B cell (primary cell): ENCODE measurements around the gene EBF3. TPM values are rescaled to one million over a fixed set of nuclear protein-coding genes. Genes with fewer than 3 reads are reported as not detected.

Experiments used
- ATAC-seq: fragments of 200-7000 bp; cut with Tn5 transposase; one replicate; pipeline ENCODE4 v1.10.0; 2021; ENCODE audit warnings: low read depth, mild to moderate bottlenecking, moderate number of reproducible peaks, moderate library complexity
- CTCF ChIA-PET: fragments of 350-600 bp; sonication (Branson Sonifier 250); formaldehyde crosslinking; loops from one replicate; lab custom pipeline; 2021; ENCODE audit warnings: antibody characterized with exemption, inconsistent platforms; lab: Charles Lee
- POLR2A ChIA-PET: fragments of 350-600 bp; sonication (Branson Sonifier 250); formaldehyde crosslinking; loops from one replicate; lab custom pipeline; 2021; ENCODE audit warnings: antibody characterized with exemption; lab: Charles Lee
- DNase-seq: peaks from one replicate; pipeline ENCODE4 v3.0.0; 2013
- H2AFZ ChIP-seq: 2 replicates; pipeline ENCODE4 v1.6.1; 2012; ENCODE audit warnings: mild to moderate bottlenecking, low read depth, low read length; ENCODE audit not compliant: insufficient read depth, poor library complexity, severe bottlenecking
- H3K27ac ChIP-seq, 2 donors: 1 replicate in 1 of 2; 2 replicates in 1 of 2; pipeline ENCODE4 v1.5.1; 2012 to 2013; ENCODE audit warnings: low read length in 2 of 2, mild to moderate bottlenecking in 2 of 2, moderate library complexity in 1 of 2
- H3K27me3 ChIP-seq, 4 experiments: fragments of 200-600 bp in 1 of 4; sonication (generic) in 1 of 4; replicated peaks in 1 of 4; 1 replicate in 2 of 4; 2 replicates in 2 of 4; pipeline versions ENCODE4 v1.6.1 to v1.7.0; 2013 to 2016; ENCODE audit warnings: low read length in 3 of 4, mild to moderate bottlenecking in 2 of 4, mixed read lengths in 1 of 4, moderate library complexity in 1 of 4; ENCODE audit not compliant: insufficient read depth in 4 of 4, control insufficient read depth in 3 of 4; ENCODE audit errors: control extremely low read depth in 1 of 4
- H3K36me3 ChIP-seq, 2 experiments: replicated peaks in 1 of 2; 1 replicate in 1 of 2; 2 replicates in 1 of 2; pipeline versions ENCODE4 v1.6.1 to v1.7.1; 2013; ENCODE audit warnings: low read length in 1 of 2; ENCODE audit not compliant: insufficient read depth in 2 of 2, control insufficient read depth in 1 of 2; ENCODE audit errors: control extremely low read depth in 1 of 2, extremely low read depth in 1 of 2
- H3K4me1 ChIP-seq, 2 donors: fragments of 200-600 bp in 1 of 2; sonication (generic) in 1 of 2; 1 replicate in 1 of 2; 2 replicates in 1 of 2; pipeline versions ENCODE4 v1.5.1 to v1.6.1; 2013 to 2017; ENCODE audit warnings: low read length in 2 of 2; ENCODE audit not compliant: control insufficient read depth in 2 of 2, insufficient read depth in 2 of 2
- H3K4me2 ChIP-seq: replicated peaks from 2 replicates; pipeline ENCODE3; 2012; ENCODE audit warnings: mild to moderate bottlenecking, low read depth, low read length; ENCODE audit not compliant: poor library complexity, severe bottlenecking
- H3K4me3 ChIP-seq, 5 experiments: fragments of 200-600 bp in 1 of 5; sonication (generic) in 1 of 5; 1 replicate in 3 of 5; 2 replicates in 2 of 5; pipeline versions ENCODE4 v1.5.1 to v1.7.0; 2011 to 2016; ENCODE audit warnings: low read length in 4 of 5, mild to moderate bottlenecking in 4 of 5, low read depth in 2 of 5, control low read depth in 1 of 5, moderate library complexity in 1 of 5; ENCODE audit not compliant: insufficient read depth in 1 of 5; ENCODE audit errors: control extremely low read depth in 1 of 5, extremely low read depth in 1 of 5
- H3K79me2 ChIP-seq: fragments of 200-600 bp; sonication (generic); one replicate; pipeline ENCODE4 v1.6.0; 2016; ENCODE audit warnings: low read length; ENCODE audit not compliant: control insufficient read depth, insufficient read depth
- H3K9ac ChIP-seq: fragments of 200-600 bp; sonication (generic); 2 replicates; pipeline ENCODE4 v1.6.1; 2017; ENCODE audit warnings: mild to moderate bottlenecking, low read length, moderate library complexity
- H3K9me3 ChIP-seq, 3 donors: one replicate each; pipeline versions ENCODE4 v1.6.1 to v1.7.1; 2013; ENCODE audit warnings: low read length in 2 of 3; ENCODE audit not compliant: control insufficient read depth in 2 of 3, insufficient read depth in 1 of 3; ENCODE audit errors: control extremely low read depth in 1 of 3
- H4K20me1 ChIP-seq: 2 replicates; pipeline ENCODE4 v1.6.0; 2012; ENCODE audit warnings: mild to moderate bottlenecking, low read length; ENCODE audit not compliant: insufficient read depth, control insufficient read depth, poor library complexity, severe bottlenecking
- H3K27ac Mint-ChIP-seq: one replicate; pipeline ENCODE4 v1.8.0; 2021; ENCODE audit warnings: mixed read lengths
- H3K27me3 Mint-ChIP-seq: one replicate; pipeline ENCODE4 v1.8.0; 2021; ENCODE audit warnings: mixed read lengths
- H3K4me1 Mint-ChIP-seq: one replicate; pipeline ENCODE4 v1.8.0; 2021; ENCODE audit warnings: mixed read lengths
- H3K4me3 Mint-ChIP-seq: one replicate; pipeline ENCODE4 v1.8.0; 2021; ENCODE audit warnings: mixed read lengths
- H3K9me3 Mint-ChIP-seq: one replicate; pipeline ENCODE4 v1.8.0; 2022; ENCODE audit warnings: mixed read lengths; ENCODE audit not compliant: insufficient read depth
- CTCF ChIP-seq: fragments of 200-600 bp; IDR thresholded peaks from one replicate; pipeline ENCODE4 v1.8.0; 2022; ENCODE audit warnings: antibody characterized with exemption, mild to moderate bottlenecking
- EZH2 ChIP-seq: IDR thresholded peaks from 2 replicates; pipeline ENCODE4 v1.6.1; 2012; ENCODE audit warnings: borderline replicate concordance, low read depth, mild to moderate bottlenecking, moderate library complexity, low read length; ENCODE audit not compliant: insufficient read depth, poor library complexity, severe bottlenecking
- WGBS: methylation state at CpG from one replicate; pipeline ENCODE4 v1.1.5; 2013; ENCODE audit warnings: missing lambda C conversion rate; ENCODE audit not compliant: insufficient coverage; 5-methylcytosine and 5-hydroxymethylcytosine counted together
- intact Hi-C: fragments of 100-400 bp; cut with micrococcal nuclease; formaldehyde crosslinking; loops from one replicate; pipeline ENCODE4 v1.10.0; 2022
- polyA plus RNA-seq: library from polyadenylated mRNA; depleted of rRNA; stranded (reverse); fragments of >200 nt; gene quantifications from 2 replicates; pipeline ENCODE4 v1.2.3, GENCODE V29; 2012
- total RNA-seq, 2 donors: library from RNA; stranded (reverse); fragments of 120-200 nt in 1 of 2; gene quantifications; 1 replicate in 1 of 2; 2 replicates in 1 of 2; pipeline versions ENCODE4 v1.2.3 to v1.2.4, GENCODE V29; 2013 to 2022

Gene EBF3
- total and polyA plus RNA-seq, 2 donors (not counting 1 experiment from before 2014, with no cell fraction given): not detected

- no peak overlapping the region for H3K27ac Mint-ChIP-seq
- ChIA-PET CTCF (no interaction called here), POLR2A (no interaction called here)
- H3K9me3 Mint-ChIP-seq: no peaks in the 10 kb centered on the region
- H3K4me1 ChIP-seq: no peaks in the 10 kb centered on the region
- peaks cover 8% of the 10 kb centered on the region for H3K27me3 Mint-ChIP-seq
- 90% methylated on average over 5 of the region's 9 CpGs for WGBS
- H3K4me3 Mint-ChIP-seq: no peak overlapping the region
- intact Hi-C loops: no loop called here
- no peak overlapping the region for H3K27ac ChIP-seq
- no peaks in the 10 kb centered on the region for H3K9me3 ChIP-seq
- H3K27me3 ChIP-seq: peaks cover 0 to 2% (median 0%) of the 10 kb centered on the region in 4 experiments
- ATAC-seq: no peak
- no peak overlapping the region for H3K4me2 ChIP-seq
- no peak for DNase-seq
- H3K4me3 ChIP-seq: no peak overlapping the region
- H3K9ac ChIP-seq: no peak overlapping the region
- TF ChIP-seq CTCF (no peak), EZH2 (no peak)
- H3K36me3 ChIP-seq: no peaks in the 10 kb centered on the region
- no peaks in the 10 kb centered on the region for H3K79me2 ChIP-seq
- H3K4me1 Mint-ChIP-seq: no peaks in the 10 kb centered on the region
- H4K20me1 ChIP-seq: no peaks in the 10 kb centered on the region
- H2AFZ ChIP-seq: no peak overlapping the region
Observed at GRCh38 chr10:129942391-129942790, 21.7 kb downstream of the EBF3 start.

- no peak overlapping the region for H3K27ac Mint-ChIP-seq
- no peak overlapping the region for H3K4me2 ChIP-seq
- H4K20me1 ChIP-seq: no peaks in the 10 kb centered on the region
- no peaks in the 10 kb centered on the region for H3K79me2 ChIP-seq
- DNase-seq: no peak
- H3K9me3 ChIP-seq: no peaks in the 10 kb centered on the region
- ATAC-seq: no peak
- no peak overlapping the region for H3K4me3 ChIP-seq
- ChIA-PET CTCF (no interaction called here), POLR2A (no interaction called here)
- no peak for TF ChIP-seq EZH2
- no peak for TF ChIP-seq CTCF
- H3K9ac ChIP-seq: no peak overlapping the region
- H3K4me1 ChIP-seq: no peaks in the 10 kb centered on the region
- no peak overlapping the region for H3K4me3 Mint-ChIP-seq
- no peaks in the 10 kb centered on the region for H3K36me3 ChIP-seq
- no peak overlapping the region for H3K27ac ChIP-seq
- peaks cover 0 to 2% (median 0%) of the 10 kb centered on the region in 4 experiments for H3K27me3 ChIP-seq
- H3K27me3 Mint-ChIP-seq: peaks cover 8% of the 10 kb centered on the region
- no peaks in the 10 kb centered on the region for H3K9me3 Mint-ChIP-seq
- H3K4me1 Mint-ChIP-seq: no peaks in the 10 kb centered on the region
- no peak overlapping the region for H2AFZ ChIP-seq
- no CpG with 5 or more reads among the region's 4 CpGs for WGBS
- intact Hi-C loops: no loop called here
Observed at GRCh38 chr10:129942019-129942277, 22.1 kb downstream of the EBF3 start.
